ENCODE data around the gene TNFSF8.

The TNFSF8 gene

GRCh38 chr9:114905170-114905940, 25.0 kb downstream of the TNFSF8 start:
- no peak for DNase-seq (ENCODE audit: low read depth)

- no peak for DNase-seq (ENCODE audit: low read depth)
Measured at GRCh38 chr9:114902786-114903524, 27.4 kb downstream of the TNFSF8 start.

- no peak for DNase-seq (ENCODE audit: low read depth)
Measured at GRCh38 chr9:114900942-114901802, 29.2 kb downstream of the TNFSF8 start.

GRCh38 chr9:114899995-114900394, 30.4 kb downstream of the TNFSF8 start:
- no peak for DNase-seq (ENCODE audit: low read depth)

- no peak for DNase-seq (ENCODE audit: low read depth)
Measured at GRCh38 chr9:114899461-114899860, 30.9 kb downstream of the TNFSF8 start.

- no peak for DNase-seq (ENCODE audit: low read depth)
Measured at GRCh38 chr9:114898741-114899140, 31.6 kb downstream of the TNFSF8 start.

- DNase-seq (ENCODE audit: low read depth) = no peak
Measured at GRCh38 chr9:114897196-114897595, 33.2 kb downstream of the TNFSF8 start.

GRCh38 chr9:114896344-114896743, 34.0 kb downstream of the TNFSF8 start:
- no peak for DNase-seq (ENCODE audit: low read depth)

- DNase-seq (ENCODE audit: low read depth) = no peak
Measured at GRCh38 chr9:114895521-114895991, 34.8 kb downstream of the TNFSF8 start.

GRCh38 chr9:114894609-114895433, 35.6 kb downstream of the TNFSF8 start:
- DNase-seq (ENCODE audit: low read depth) = no peak

GRCh38 chr9:114894206-114894605, 36.2 kb downstream of the TNFSF8 start:
- DNase-seq (ENCODE audit: low read depth) = no peak

- no peak for DNase-seq (ENCODE audit: low read depth)
Measured at GRCh38 chr9:114893221-114894010, 37.0 kb downstream of the TNFSF8 start.

- DNase-seq (ENCODE audit: low read depth) = no peak
Measured at GRCh38 chr9:114889802-114890224, 40.6 kb downstream of the TNFSF8 start.

- DNase-seq (ENCODE audit: low read depth) = no peak
Measured at GRCh38 chr9:114888607-114889006, 41.8 kb downstream of the TNFSF8 start.

GRCh38 chr9:114887963-114888362, 42.4 kb downstream of the TNFSF8 start:
- DNase-seq (ENCODE audit: low read depth) = no peak

GRCh38 chr9:114884787-114885452, 45.5 kb downstream of the TNFSF8 start:
- DNase-seq (ENCODE audit: low read depth) = no peak

- no peak for DNase-seq (ENCODE audit: low read depth)
Measured at GRCh38 chr9:114883709-114884108, 46.7 kb downstream of the TNFSF8 start.

GRCh38 chr9:114880291-114880745, 50.1 kb downstream of the TNFSF8 start:
- DNase-seq (ENCODE audit: low read depth) = no peak

GRCh38 chr9:114878879-114879564, 51.4 kb downstream of the TNFSF8 start:
- no peak for DNase-seq (ENCODE audit: low read depth)
